Fibroblast of upper back skin (primary cell): ENCODE results near the gene MGAT1.

Source experiments
- DNase-seq: peaks from one replicate; pipeline ENCODE4 v3.0.0-alpha.2; 2013

MGAT1 gene

GRCh38 chr5:180823940-180824629 lies 21.5 kb upstream of the MGAT1 start:
- peak; percentile 27 for DNase-seq

DNA sequence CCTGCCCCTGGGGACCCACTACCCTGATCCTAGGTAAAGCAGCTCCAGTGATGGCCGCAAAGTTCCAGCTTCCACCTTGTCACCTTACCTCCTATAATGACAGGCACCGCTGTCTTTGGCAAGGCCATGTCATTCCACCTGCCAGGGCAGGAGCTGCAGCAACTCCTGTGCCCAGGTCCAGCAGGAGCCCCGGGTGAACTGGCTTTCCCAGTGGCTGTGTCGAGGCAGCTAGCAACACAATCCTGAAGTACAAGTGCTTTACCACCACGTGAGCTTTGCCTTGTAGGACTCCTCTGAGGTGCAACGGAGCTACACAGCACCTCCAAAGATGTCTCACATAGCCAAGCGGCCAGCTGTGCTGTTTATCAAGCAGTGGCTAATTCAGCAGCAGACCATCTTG lies 20.7 kb upstream of the MGAT1 start:
- no peak for DNase-seq

- no peak for DNase-seq
These were observed 18.9 kb upstream of the MGAT1 start for GRCh38 chr5:180821538-180821937.

DNA sequence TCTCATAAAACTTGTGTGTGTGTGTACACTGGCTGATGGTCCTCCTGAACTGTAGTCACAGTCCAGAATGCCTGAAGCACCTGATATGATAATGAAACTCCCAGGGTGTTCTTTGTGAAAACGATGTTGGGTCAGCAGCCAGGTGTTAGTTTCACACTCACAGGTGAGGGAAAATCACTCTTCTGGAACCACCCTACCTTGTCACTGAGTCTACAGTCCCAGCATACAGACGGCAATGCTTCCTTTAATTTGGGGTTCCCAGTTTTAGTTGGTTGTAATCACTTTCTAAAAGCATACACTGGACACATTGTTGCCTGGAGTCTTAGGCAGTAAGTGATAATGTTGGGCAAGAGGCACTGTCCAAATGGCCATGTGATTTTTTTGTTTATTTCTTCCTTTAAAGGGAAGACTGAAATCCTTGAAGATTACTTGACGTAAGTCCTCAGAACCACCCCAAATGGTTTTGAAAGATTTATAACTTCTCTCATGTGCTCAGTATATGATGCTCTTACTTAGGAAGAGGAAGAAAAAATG lies 18.2 kb upstream of the MGAT1 start:
- no peak for DNase-seq

GRCh38 chr5:180818677-180819341 lies 16.2 kb upstream of the MGAT1 start:
- DNase-seq, result no peak

- DNase-seq, result no peak
These were observed 15.5 kb upstream of the MGAT1 start for GRCh38 chr5:180817893-180818674.

- peak; percentile 69 for DNase-seq
These were observed 14.3 kb upstream of the MGAT1 start for GRCh38 chr5:180816608-180817534.

DNA sequence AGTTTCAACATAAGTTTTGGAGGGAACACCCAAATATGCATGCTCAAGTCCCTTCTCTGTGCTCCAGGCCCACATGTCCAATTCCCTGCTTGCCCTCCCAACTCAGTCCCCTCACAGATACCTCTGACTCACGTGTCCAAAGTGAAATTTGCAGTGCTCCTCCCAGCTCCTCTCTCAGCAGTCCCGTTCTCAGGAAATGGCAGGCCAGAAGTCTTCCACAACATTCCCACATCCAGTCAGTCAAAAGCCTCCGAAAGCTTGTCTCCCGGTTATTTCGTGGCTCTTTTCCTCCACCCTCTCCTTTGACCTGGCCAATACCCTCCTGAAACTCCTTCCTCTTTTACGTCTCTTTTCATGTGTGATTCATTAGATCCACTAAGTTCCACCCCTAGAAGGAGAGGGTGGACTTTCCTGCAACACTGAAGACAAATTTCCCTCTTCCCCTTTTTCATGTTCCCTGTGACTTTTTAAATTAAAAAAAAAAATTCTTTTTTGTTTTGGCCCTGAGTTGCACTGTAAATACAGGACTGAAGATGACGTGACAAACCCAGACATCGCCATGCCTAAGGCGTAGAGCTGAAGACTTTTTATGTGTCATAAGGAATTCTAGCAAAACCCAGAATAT lies 12.8 kb upstream of the MGAT1 start:
- DNase-seq, result no peak

DNA sequence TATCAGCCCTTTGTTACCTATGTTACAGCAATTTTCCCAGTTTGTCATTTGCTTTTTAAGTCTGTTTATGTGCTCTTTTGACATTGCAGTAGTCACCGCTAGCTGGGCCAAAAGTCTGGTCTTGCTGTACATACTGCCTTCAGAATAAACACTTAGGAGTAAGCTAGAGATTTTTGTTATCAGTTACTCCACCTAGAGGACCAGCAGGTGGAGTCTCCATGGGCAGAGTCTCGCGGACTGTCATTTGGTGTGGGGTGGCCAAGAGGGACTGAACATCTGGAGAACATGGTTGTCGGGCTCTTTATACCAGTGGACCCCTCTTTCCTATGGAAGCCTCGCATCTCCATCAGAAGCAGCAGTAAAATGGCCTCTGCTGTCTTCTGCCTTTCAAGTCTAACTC lies 10.8 kb upstream of the MGAT1 start:
- no peak for DNase-seq

- DNase-seq, result no peak
These were observed 9.1 kb upstream of the MGAT1 start for GRCh38 chr5:180811623-180812124.

- no peak for DNase-seq
These were observed 8.5 kb upstream of the MGAT1 start for GRCh38 chr5:180810959-180811622.

- DNase-seq, result peak; percentile 93
These were observed 7.8 kb upstream of the MGAT1 start for GRCh38 chr5:180810210-180810958.

GRCh38 chr5:180809403-180810209 lies 7.0 kb upstream of the MGAT1 start:
- peak; percentile 89 for DNase-seq

DNA sequence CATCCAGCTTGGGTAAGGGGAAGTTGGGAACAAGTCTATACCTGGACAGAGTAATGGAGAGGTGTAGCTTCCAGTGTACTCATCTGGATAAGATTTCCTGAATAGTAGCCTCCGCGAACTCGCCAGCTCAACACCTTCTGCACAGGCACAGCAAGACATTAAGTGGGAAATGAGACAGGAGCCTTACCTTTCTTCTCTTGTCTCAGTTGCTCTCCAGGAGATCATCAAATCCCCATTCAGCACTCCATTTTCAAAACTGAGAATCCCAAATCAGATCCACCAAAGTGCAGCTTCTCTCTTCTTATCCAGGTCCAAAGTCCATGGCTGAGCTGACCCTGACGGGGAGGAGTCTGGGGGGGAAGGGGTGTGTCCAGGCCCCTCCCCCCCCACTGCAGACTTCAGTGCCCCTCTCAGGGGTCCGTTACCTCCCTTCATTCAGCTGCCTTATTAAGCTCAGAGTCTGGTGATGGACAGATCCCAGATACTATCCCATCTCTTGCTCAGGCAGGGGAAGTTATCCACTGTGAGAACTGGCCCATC lies 5.9 kb upstream of the MGAT1 start:
- no peak for DNase-seq

DNA sequence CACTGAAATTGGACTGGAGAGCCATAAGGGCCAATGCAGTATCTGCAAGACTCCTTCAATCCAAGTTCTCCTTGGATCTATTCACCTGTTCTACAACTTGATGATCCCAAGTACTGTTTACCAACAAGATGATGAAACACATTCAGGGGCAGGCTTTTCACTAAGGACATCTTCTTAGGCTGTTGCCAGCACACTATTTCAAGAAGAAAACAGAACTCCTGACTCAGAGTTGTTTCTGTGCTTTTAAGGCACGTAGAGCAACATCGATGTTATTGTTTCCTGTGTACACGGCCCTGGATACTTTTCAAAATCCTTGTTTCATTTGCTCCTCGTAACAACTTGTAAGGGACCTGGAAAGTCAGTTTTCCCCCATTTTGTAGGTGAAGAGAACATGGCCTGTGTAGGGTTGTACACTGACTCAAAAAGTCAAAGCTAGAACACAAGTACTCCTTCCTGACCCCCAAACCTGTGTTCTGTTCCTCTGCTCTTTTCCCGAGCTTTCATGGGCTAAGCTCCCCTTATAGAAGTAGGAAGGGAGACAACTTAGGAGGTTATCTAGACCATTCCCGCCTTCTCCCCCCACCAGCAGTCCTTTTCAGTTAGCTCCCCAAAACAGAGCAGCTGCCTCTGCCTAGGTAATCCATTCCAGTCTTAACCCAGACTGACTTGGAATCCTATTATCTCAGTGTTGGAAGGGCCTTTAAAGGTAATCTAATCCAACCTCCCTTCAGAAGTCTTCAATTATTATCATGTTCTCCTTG lies 5.2 kb upstream of the MGAT1 start:
- DNase-seq, result no peak

- no peak for DNase-seq
These were observed 4.4 kb upstream of the MGAT1 start for GRCh38 chr5:180807046-180807445.

GRCh38 chr5:180806351-180807011 lies 3.9 kb upstream of the MGAT1 start:
- no peak for DNase-seq

DNA sequence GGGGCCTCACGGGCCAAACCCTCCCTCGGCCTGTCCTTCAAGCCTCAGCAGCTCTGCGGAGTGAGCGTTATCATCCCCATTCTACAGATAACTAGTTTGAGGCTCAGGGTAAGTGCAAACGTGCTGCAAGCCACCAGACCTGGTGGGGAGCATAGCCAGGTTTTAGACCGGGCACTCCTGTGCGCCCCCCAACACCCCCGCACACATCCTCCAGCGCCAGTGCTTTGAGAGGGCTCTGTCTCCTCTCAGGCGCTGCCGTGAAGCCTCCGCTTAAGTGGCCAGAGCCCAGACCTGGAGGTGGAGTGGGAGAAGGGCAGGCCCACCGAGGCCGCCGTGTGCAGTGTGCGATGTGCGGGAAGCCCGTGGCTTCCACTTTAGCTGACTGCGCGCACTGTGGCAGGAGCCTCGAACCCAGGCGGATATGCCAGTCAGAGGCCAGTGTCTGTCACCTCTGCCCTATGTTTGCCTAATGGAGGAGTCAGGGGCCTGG lies 1.6 kb upstream of the MGAT1 start:
- DNase-seq, result no peak
